Breast epithelium (tissue), 3 donors: ENCODE data around the gene PSMG3.

Source experiments
- CTCF ChIP-seq, 3 donors: fragments of 450-650 bp; IDR thresholded peaks; one replicate each; pipeline ENCODE4 v1.5.1; 2016 to 2017; ENCODE audit warnings: antibody characterized with exemption in 3 of 3, mild to moderate bottlenecking in 3 of 3, moderate library complexity in 3 of 3
- POLR2AphosphoS5 ChIP-seq, 3 donors: sonication (generic); formaldehyde crosslinking; IDR thresholded peaks; one replicate each; pipeline ENCODE4 v1.6.1; 2017; ENCODE audit warnings: antibody characterized with exemption in 3 of 3

GRCh38 chr7:1535100-1535458, 34.8 kb downstream of the PSMG3 start:
- TF ChIP-seq CTCF (IDR thresholded peaks at IDR 0.05) (no peak), POLR2AphosphoS5 (IDR thresholded peaks at IDR 0.05) (no peak)
